ENCODE measurements around the gene QSOX1.

- TF ChIP-seq CC2D1A (IDR thresholded peaks at IDR 0.05) (no peak), ATF6 (CRISPR knock-in tag; IDR thresholded peaks at IDR 0.05) (no peak)
These were observed 77.3 kb downstream of the QSOX1 start for GRCh38 chr1:180231936-180232335.

Data from K562 (cell line).